H1 (cell line): ENCODE data around the gene TXNDC11. TPM values are rescaled to one million over a fixed set of nuclear protein-coding genes. Genes with fewer than 3 reads are reported as not detected.

Experiments
- CTCF ChIA-PET: fragments of 300-600 bp; sonication (Branson Sonifier 250); formaldehyde crosslinking; loops from one replicate; lab custom pipeline; 2021; ENCODE audit not compliant: partially characterized antibody; lab: Charles Lee
- POLR2A ChIA-PET: fragments of 300-600 bp; sonication (Branson Sonifier 250); formaldehyde crosslinking; loops from one replicate; lab custom pipeline; 2021; ENCODE audit warnings: inconsistent platforms; ENCODE audit not compliant: partially characterized antibody; lab: Charles Lee
- DNase-seq, 2 experiments: peaks; one replicate each; pipeline versions ENCODE4 v3.0.0 to v3.0.0-alpha.2; 2010 to 2022; ENCODE audit warnings: low spot score in 2 of 2, low read depth in 1 of 2, mixed read lengths in 1 of 2
- FAIRE-seq: peaks from 2 replicates; lab custom pipeline; 2011; peaks lifted over from hg19 to GRCh38; lab: Jason Lieb, UNC
- H2AFZ ChIP-seq: 2 replicates; pipeline ENCODE4 v1.8.1; 2012; ENCODE audit warnings: low read length, inconsistent platforms
- H2AK5ac ChIP-seq: 2 replicates; pipeline ENCODE4 v1.6.1; 2013; ENCODE audit warnings: low read depth, low read length
- H2BK120ac ChIP-seq: replicated peaks from 2 replicates; pipeline ENCODE3; 2013; ENCODE audit warnings: low read depth, low read length, inconsistent platforms
- H2BK12ac ChIP-seq: 2 replicates; pipeline ENCODE4 v1.6.1; 2013; ENCODE audit warnings: low read depth, low read length
- H2BK15ac ChIP-seq: 2 replicates; pipeline ENCODE4 v1.6.1; 2013; ENCODE audit warnings: low read length
- H2BK20ac ChIP-seq: 2 replicates; pipeline ENCODE4 v1.6.1; 2013; ENCODE audit warnings: low read length
- H2BK5ac ChIP-seq: 2 replicates; pipeline ENCODE4 v1.6.1; 2013; ENCODE audit warnings: low read depth, low read length
- H3K14ac ChIP-seq: 2 replicates; pipeline ENCODE4 v1.6.1; 2013; ENCODE audit warnings: inconsistent platforms; ENCODE audit not compliant: insufficient read length
- H3K18ac ChIP-seq: 2 replicates; pipeline ENCODE4 v1.6.1; 2013; ENCODE audit warnings: low read length; ENCODE audit errors: extremely low read depth
- H3K23ac ChIP-seq: 2 replicates; pipeline ENCODE4 v1.6.1; 2013; ENCODE audit warnings: inconsistent platforms; ENCODE audit not compliant: insufficient read length
- H3K23me2 ChIP-seq: 2 replicates; pipeline ENCODE4 v1.6.1; 2013; ENCODE audit warnings: low read depth, low read length
- H3K27ac ChIP-seq: 2 replicates; pipeline ENCODE4 v1.6.1; 2011; ENCODE audit warnings: low read depth, low read length, inconsistent platforms
- H3K27me3 ChIP-seq, 4 experiments: replicated peaks in 1 of 4; 1 replicate in 1 of 4; 2 replicates in 3 of 4; pipeline versions ENCODE4 v1.6.1 to v1.8.1; 2011 to 2013; ENCODE audit warnings: low read length in 3 of 4, mild to moderate bottlenecking in 3 of 4, inconsistent platforms in 2 of 4, mixed read lengths in 2 of 4, moderate library complexity in 1 of 4; ENCODE audit not compliant: control insufficient read depth in 3 of 4, insufficient read depth in 3 of 4; ENCODE audit errors: extremely low read depth in 1 of 4
- H3K36me3 ChIP-seq, 4 experiments: 2 replicates each; pipeline versions ENCODE4 v1.6.1 to v1.8.1; 2011 to 2013; ENCODE audit warnings: mild to moderate bottlenecking in 4 of 4, low read length in 3 of 4, moderate library complexity in 2 of 4, control low read depth in 1 of 4, inconsistent platforms in 1 of 4; ENCODE audit not compliant: insufficient read depth in 4 of 4, control insufficient read depth in 2 of 4
- H3K4ac ChIP-seq: replicated peaks from 2 replicates; pipeline ENCODE3; 2013; ENCODE audit warnings: low read length, low read depth, mixed read lengths, inconsistent platforms; ENCODE audit not compliant: insufficient read length
- H3K4me1 ChIP-seq, 4 experiments: replicated peaks in 1 of 4; 1 replicate in 1 of 4; 2 replicates in 3 of 4; pipeline versions ENCODE4 v1.6.1 to v1.8.1; 2011 to 2013; ENCODE audit warnings: low read length in 3 of 4, inconsistent platforms in 2 of 4, mixed read lengths in 1 of 4; ENCODE audit not compliant: insufficient read depth in 4 of 4, control insufficient read depth in 3 of 4
- H3K4me2 ChIP-seq, 2 experiments: 2 replicates each; pipeline versions ENCODE4 v1.6.1 to v1.8.1; 2011 to 2013; ENCODE audit warnings: low read depth in 2 of 2, low read length in 2 of 2, control low read depth in 1 of 2, inconsistent platforms in 1 of 2, mild to moderate bottlenecking in 1 of 2; ENCODE audit not compliant: insufficient read depth in 1 of 2
- H3K4me3 ChIP-seq, 4 experiments: fragments of 200-600, 300-600 bp in 1 of 4; sonication (generic), shearing (Covaris generic), sonication (Bioruptor Twin) in 1 of 4; 2 replicates each; pipeline versions ENCODE4 v1.5.1 to v1.8.1; 2011 to 2016; ENCODE audit warnings: low read length in 4 of 4, low read depth in 3 of 4, control low read depth in 2 of 4, inconsistent platforms in 2 of 4, mild to moderate bottlenecking in 2 of 4, mixed read lengths in 1 of 4, moderate library complexity in 1 of 4; ENCODE audit not compliant: insufficient read depth in 2 of 4; ENCODE audit errors: extremely low read depth in 1 of 4
- H3K56ac ChIP-seq: replicated peaks from 2 replicates; pipeline ENCODE3; 2013; ENCODE audit warnings: low read depth, mild to moderate bottlenecking, mixed read lengths, low read length, inconsistent platforms; ENCODE audit not compliant: insufficient read length
- H3K79me1 ChIP-seq: 2 replicates; pipeline ENCODE4 v1.6.1; 2013; ENCODE audit warnings: low read depth, low read length, control low read depth
- H3K79me2 ChIP-seq, 2 experiments: 2 replicates each; pipeline versions ENCODE4 v1.6.1 to v1.8.1; 2012 to 2013; ENCODE audit warnings: low read length in 2 of 2, mild to moderate bottlenecking in 2 of 2, inconsistent platforms in 1 of 2; ENCODE audit not compliant: insufficient read depth in 2 of 2, control insufficient read depth in 1 of 2
- H3K9ac ChIP-seq, 4 experiments: replicated peaks in 1 of 4; 1 replicate in 1 of 4; 2 replicates in 3 of 4; pipeline versions ENCODE4 v1.6.1 to v1.8.1; 2011 to 2013; ENCODE audit warnings: low read depth in 3 of 4, low read length in 3 of 4, control low read depth in 2 of 4, mild to moderate bottlenecking in 2 of 4, moderate library complexity in 2 of 4, inconsistent platforms in 1 of 4; ENCODE audit errors: extremely low read depth in 1 of 4
- H3K9me3 ChIP-seq, 2 experiments: 2 replicates each; pipeline versions ENCODE4 v1.6.1 to v1.8.1; 2012 to 2013; ENCODE audit warnings: mild to moderate bottlenecking in 2 of 2, moderate library complexity in 2 of 2, control low read depth in 1 of 2, inconsistent platforms in 1 of 2, low read depth in 1 of 2, low read length in 1 of 2, mixed read lengths in 1 of 2; ENCODE audit not compliant: insufficient read depth in 2 of 2
- H4K20me1 ChIP-seq, 2 experiments: replicated peaks in 1 of 2; 2 replicates each; pipeline versions ENCODE3 to v1.8.1; 2011 to 2013; ENCODE audit warnings: inconsistent platforms in 2 of 2, low read length in 2 of 2, mild to moderate bottlenecking in 1 of 2; ENCODE audit not compliant: insufficient read depth in 2 of 2, control insufficient read depth in 1 of 2
- H4K5ac ChIP-seq: 2 replicates; pipeline ENCODE4 v1.6.1; 2013; ENCODE audit warnings: low read length, low read depth, mixed read lengths, inconsistent platforms; ENCODE audit not compliant: insufficient read length
- H4K8ac ChIP-seq: 2 replicates; pipeline ENCODE4 v1.8.0; 2013; ENCODE audit warnings: mild to moderate bottlenecking, moderate library complexity, low read length, inconsistent platforms; ENCODE audit not compliant: insufficient read depth; ENCODE audit errors: extremely low read depth
- H4K91ac ChIP-seq: replicated peaks from 2 replicates; pipeline ENCODE3; 2013; ENCODE audit warnings: low read length, mixed read lengths, inconsistent platforms; ENCODE audit not compliant: insufficient read length
- KDM5A ChIP-seq: fragments of 200-600 bp; IDR thresholded peaks from 2 replicates; pipeline ENCODE4 v1.7.1; 2012; ENCODE audit warnings: mild to moderate bottlenecking, low read length, inconsistent platforms, mixed read lengths
- RBBP5 ChIP-seq: IDR thresholded peaks from 2 replicates; pipeline ENCODE4 v1.7.1; 2012; ENCODE audit warnings: low read depth, mild to moderate bottlenecking, inconsistent platforms, low read length, moderate library complexity, borderline replicate concordance
- WGBS, 2 experiments: shearing (Covaris generic) in 1 of 2; methylation state at CpG; one replicate each; pipeline versions ENCODE4 v1.1.6 to v1.1.7; 2013 to 2015; ENCODE audit warnings: low lambda C conversion rate in 2 of 2, mixed read lengths in 2 of 2, inconsistent platforms in 1 of 2, low coverage in 1 of 2, missing lambda C conversion rate in 1 of 2; ENCODE audit not compliant: insufficient replicate concordance in 2 of 2, insufficient coverage in 1 of 2, insufficient read length in 1 of 2; ENCODE audit errors: extremely low coverage in 1 of 2, missing lambda C conversion rate in 1 of 2; 5-methylcytosine and 5-hydroxymethylcytosine counted together
- polyA plus RNA-seq, 7 experiments: library from polyadenylated mRNA; depleted of rRNA in 3 of 7; stranded (reverse) in 5 of 7; unstranded in 2 of 7; fragments of >200 nt in 5 of 7; fragments of 200-250 nt in 2 of 7; gene quantifications; 1 replicate in 5 of 7; 2 replicates in 1 of 7; 4 replicates in 1 of 7; pipeline versions ENCODE4 v1.2.1 to v1.2.3, GENCODE V29; 2011 to 2013; ENCODE audit warnings: missing spikeins in 2 of 7, mixed read lengths in 2 of 7
- total RNA-seq: library from RNA; stranded (reverse); fragmentation: NEBNext Ultra II Directional; extraction: Animal tissue kit (Norgen Biotek cat#: 25700); gene quantifications from 2 replicates; pipeline ENCODE4 v1.2.1, GENCODE V29; 2021

The TXNDC11 gene
- total and polyA plus RNA-seq, 2 of the 8 experiments (the other 6 are each of a cell fraction or from before 2014, with no cell fraction given) = 13.5 to 13.8 TPM

DNA sequence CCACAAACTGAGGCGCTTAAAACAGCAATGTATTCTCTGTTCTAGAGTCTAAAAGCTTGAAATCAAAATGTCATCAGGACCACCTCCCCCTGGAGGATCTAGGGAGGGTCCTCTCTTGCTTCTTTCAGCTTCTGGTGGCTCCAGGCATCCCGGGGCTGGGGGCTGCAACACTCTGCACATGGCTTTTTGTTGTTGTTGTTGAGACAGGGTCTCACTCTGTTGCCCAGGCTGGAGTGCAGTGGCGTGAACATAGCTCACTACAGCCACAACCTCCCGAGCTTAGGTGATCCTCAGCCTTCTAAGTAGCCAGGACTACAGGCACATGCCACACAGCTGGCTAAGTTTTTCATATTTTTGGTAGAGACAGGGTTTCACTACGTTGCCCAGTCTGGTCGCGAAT lies 111.4 kb downstream of the TXNDC11 start:
- DNase-seq = no peak
- H4K91ac ChIP-seq = no peak overlapping the region
- no peak overlapping the region for H3K27ac ChIP-seq
- H3K56ac ChIP-seq = no peak overlapping the region
- H3K9me3 ChIP-seq = no peaks in the 10 kb centered on the region
- no peak overlapping the region for H3K23ac ChIP-seq
- H3K23me2 ChIP-seq = 0 out of 2 replicates have a peak, but pooled peaks cover 2% of the 10 kb centered on the region
- H4K20me1 ChIP-seq = no peaks in the 10 kb centered on the region
- no peak overlapping the region for H2BK120ac ChIP-seq
- no peak overlapping the region for H2BK15ac ChIP-seq
- no peak overlapping the region for H3K9ac ChIP-seq
- no peak for FAIRE-seq
- H3K79me2 ChIP-seq = no peaks in the 10 kb centered on the region
- H4K5ac ChIP-seq = no peak overlapping the region
- H2BK20ac ChIP-seq = no peak overlapping the region
- CTCF ChIA-PET = interaction anchor here (0.8 to 3.0 kb wide), 6 partner anchors 10 to 235 kb away, joined by 3 to 11 read pairs (median 6); no protein-coding TSS in a partner anchor
- no peak overlapping the region for H3K4me2 ChIP-seq
- H2BK12ac ChIP-seq = peak overlapping the region; percentile 9; the same call in 1 of the 2 replicates
- no peak overlapping the region for H4K8ac ChIP-seq
- no peak overlapping the region for H2BK5ac ChIP-seq
- POLR2A ChIA-PET = interaction anchor here (1.3 to 2.8 kb wide), 3 partner anchors 10 to 31 kb away, joined by 3 to 7 read pairs (median 6); no protein-coding TSS in a partner anchor
- no peak overlapping the region; the same call in 1 of the 2 replicates for H2AK5ac ChIP-seq
- H2AFZ ChIP-seq = no peak overlapping the region
- no peak overlapping the region for H3K18ac ChIP-seq
- no peak for TF ChIP-seq RBBP5
- TF ChIP-seq KDM5A = no peak
- TF ChIP-seq, all 59 proteins: peak for 0
- no peak overlapping the region for H3K14ac ChIP-seq
- no peak overlapping the region for H3K4ac ChIP-seq
- no peaks in the 10 kb centered on the region for H3K36me3 ChIP-seq
- H3K27me3 ChIP-seq = no peaks in the 10 kb centered on the region
- H3K4me1 ChIP-seq = peaks cover 0 to 14% (median 10%) of the 10 kb centered on the region in 4 experiments; a peak in 6 of 7 replicates
- no peak overlapping the region for H3K4me3 ChIP-seq
- WGBS, 2 experiments = 92% methylated on average over 7 of the region's 7 CpGs; no CpG with 5 or more reads in 1 of the 2 experiments
- H3K79me1 ChIP-seq = no peaks in the 10 kb centered on the region; the same call in 1 of the 2 replicates
